H9 (cell line): ENCODE results near the gene MRPS27. TPM values are rescaled to one million over a fixed set of nuclear protein-coding genes. Genes with fewer than 3 reads are reported as not detected.

Experiments
- DNase-seq: peaks from one replicate; pipeline ENCODE4 v3.0.0-alpha.2; 2017
- H2AFZ ChIP-seq: one replicate; pipeline ENCODE4 v1.6.1; 2013; ENCODE audit warnings: mild to moderate bottlenecking, low read length, control low read depth, moderate library complexity
- H2AK5ac ChIP-seq: 2 replicates; pipeline ENCODE4 v1.6.1; 2013; ENCODE audit warnings: low read length, control low read depth, mixed read lengths; ENCODE audit not compliant: insufficient read length
- H2BK120ac ChIP-seq: one replicate; pipeline ENCODE4 v1.6.1; 2013; ENCODE audit warnings: low read depth, mild to moderate bottlenecking, low read length, control low read depth, inconsistent platforms; ENCODE audit not compliant: poor library complexity, severe bottlenecking
- H2BK12ac ChIP-seq: 2 replicates; pipeline ENCODE4 v1.6.1; 2013; ENCODE audit warnings: low read length, control low read depth, mixed read lengths, low read depth; ENCODE audit not compliant: insufficient read length
- H2BK15ac ChIP-seq: 2 replicates; pipeline ENCODE4 v1.6.1; 2013; ENCODE audit warnings: low read depth, low read length, control low read depth
- H2BK20ac ChIP-seq: one replicate; pipeline ENCODE4 v1.6.1; 2013; ENCODE audit warnings: low read depth, mild to moderate bottlenecking, low read length, control low read depth, inconsistent platforms; ENCODE audit not compliant: poor library complexity, severe bottlenecking
- H2BK5ac ChIP-seq: 2 replicates; pipeline ENCODE4 v1.6.1; 2013; ENCODE audit warnings: low read length, control low read depth, mixed read lengths; ENCODE audit not compliant: insufficient read length
- H3K14ac ChIP-seq: 2 replicates; pipeline ENCODE4 v1.6.1; 2013; ENCODE audit warnings: low read length, control low read depth; ENCODE audit not compliant: insufficient read depth
- H3K18ac ChIP-seq: 2 replicates; pipeline ENCODE4 v1.6.1; 2013; ENCODE audit warnings: low read depth, mild to moderate bottlenecking, mixed read lengths, low read length, control low read depth; ENCODE audit not compliant: insufficient read length
- H3K23ac ChIP-seq: 2 replicates; pipeline ENCODE4 v1.6.1; 2013; ENCODE audit warnings: low read length, control low read depth, mixed read lengths, low read depth; ENCODE audit not compliant: insufficient read length
- H3K23me2 ChIP-seq: 2 replicates; pipeline ENCODE4 v1.6.1; 2013; ENCODE audit warnings: low read depth, mild to moderate bottlenecking, mixed read lengths, low read length, control low read depth; ENCODE audit not compliant: insufficient read length, poor library complexity, severe bottlenecking
- H3K27ac ChIP-seq: 2 replicates; pipeline ENCODE4 v1.5.1; 2013; ENCODE audit warnings: low read length, control low read depth, mixed read lengths, low read depth; ENCODE audit not compliant: insufficient read length
- H3K27me3 ChIP-seq: 2 replicates; pipeline ENCODE4 v1.6.1; 2013; ENCODE audit warnings: low read length, control low read depth, inconsistent platforms; ENCODE audit not compliant: insufficient read depth
- H3K4ac ChIP-seq: 2 replicates; pipeline ENCODE4 v1.6.1; 2013; ENCODE audit warnings: low read depth, mild to moderate bottlenecking, control low read depth, inconsistent platforms, low read length, moderate library complexity
- H3K4me1 ChIP-seq: 2 replicates; pipeline ENCODE4 v1.6.1; 2013; ENCODE audit warnings: low read length, control low read depth, inconsistent platforms; ENCODE audit not compliant: insufficient read depth
- H3K4me2 ChIP-seq: 2 replicates; pipeline ENCODE4 v1.6.1; 2013; ENCODE audit warnings: low read length, control low read depth, mixed read lengths; ENCODE audit not compliant: insufficient read length, insufficient read depth
- H3K56ac ChIP-seq: 2 replicates; pipeline ENCODE4 v1.6.1; 2013; ENCODE audit warnings: low read depth, mild to moderate bottlenecking, mixed read lengths, low read length, control low read depth; ENCODE audit not compliant: insufficient read length
- H3K79me1 ChIP-seq: 2 replicates; pipeline ENCODE4 v1.6.1; 2013; ENCODE audit warnings: low read depth, mild to moderate bottlenecking, moderate library complexity, low read length, control low read depth, inconsistent platforms; ENCODE audit not compliant: insufficient read depth, poor library complexity, severe bottlenecking
- H3K79me2 ChIP-seq: 2 replicates; pipeline ENCODE4 v1.6.1; 2013; ENCODE audit warnings: low read length, control low read depth, inconsistent platforms; ENCODE audit not compliant: insufficient read depth
- H3K9ac ChIP-seq: 2 replicates; pipeline ENCODE4 v1.6.1; 2013; ENCODE audit warnings: low read length, control low read depth, mixed read lengths; ENCODE audit not compliant: insufficient read length; ENCODE audit errors: extremely low read depth
- H3K9me3 ChIP-seq: one replicate; pipeline ENCODE4 v1.6.1; 2013; ENCODE audit warnings: low read depth, low read length, inconsistent platforms; ENCODE audit not compliant: control insufficient read depth
- H3T11ph ChIP-seq: one replicate; pipeline ENCODE4 v1.6.1; 2013; ENCODE audit warnings: mild to moderate bottlenecking, low read length, control low read depth, inconsistent platforms
- H4K20me1 ChIP-seq: one replicate; pipeline ENCODE4 v1.6.1; 2013; ENCODE audit not compliant: control insufficient read depth, insufficient read length, insufficient read depth
- H4K5ac ChIP-seq: 2 replicates; pipeline ENCODE4 v1.6.1; 2013; ENCODE audit warnings: low read depth, mild to moderate bottlenecking, mixed read lengths, low read length, control low read depth; ENCODE audit not compliant: insufficient read length
- H4K8ac ChIP-seq: replicated peaks from 2 replicates; pipeline ENCODE4 v1.6.1; 2013; ENCODE audit warnings: low read length, control low read depth, mixed read lengths, low read depth; ENCODE audit not compliant: insufficient read length
- H4K91ac ChIP-seq: 2 replicates; pipeline ENCODE4 v1.6.1; 2013; ENCODE audit warnings: low read depth, mild to moderate bottlenecking, moderate library complexity, mixed read lengths, low read length, control low read depth; ENCODE audit not compliant: insufficient read length
- H3K27ac Mint-ChIP-seq, 3 experiments: 2 replicates in 2 of 3; 3 replicates in 1 of 3; pipeline ENCODE4 v1.8.0; 2020 to 2021; ENCODE audit warnings: mixed read lengths in 3 of 3, mild to moderate bottlenecking in 1 of 3, moderate library complexity in 1 of 3
- H3K27me3 Mint-ChIP-seq: 2 replicates; pipeline ENCODE4 v1.8.0; 2021; ENCODE audit warnings: low read depth, mild to moderate bottlenecking, moderate library complexity, mixed read lengths
- H3K36me3 Mint-ChIP-seq, 3 experiments: 2 replicates in 2 of 3; 3 replicates in 1 of 3; pipeline ENCODE4 v1.8.0; 2020 to 2021; ENCODE audit warnings: low read depth in 3 of 3, mixed read lengths in 3 of 3; ENCODE audit not compliant: insufficient read depth in 1 of 3
- H3K4me1 Mint-ChIP-seq, 2 experiments: 2 replicates each; pipeline ENCODE4 v1.8.0; 2020; ENCODE audit warnings: mixed read lengths in 2 of 2
- H3K4me3 Mint-ChIP-seq, 2 experiments: 2 replicates in 1 of 2; 3 replicates in 1 of 2; pipeline ENCODE4 v1.8.0; 2020 to 2021; ENCODE audit warnings: mild to moderate bottlenecking in 2 of 2, mixed read lengths in 2 of 2, moderate library complexity in 1 of 2
- H3K9me3 Mint-ChIP-seq, 2 experiments: 2 replicates in 1 of 2; 3 replicates in 1 of 2; pipeline ENCODE4 v1.8.0; 2020; ENCODE audit warnings: mild to moderate bottlenecking in 2 of 2, mixed read lengths in 2 of 2, moderate library complexity in 1 of 2
- WGBS: extraction: QIAGEN DNeasy Blood & Tissue Kit; methylation state at CpG from one replicate; pipeline ENCODE4 v1.1.7; 2013; ENCODE audit warnings: missing lambda C conversion rate, low lambda C conversion rate, mixed read lengths; ENCODE audit not compliant: insufficient read length; ENCODE audit errors: extremely low coverage; 5-methylcytosine and 5-hydroxymethylcytosine counted together
- total RNA-seq: library from RNA; stranded (reverse); gene quantifications from 2 replicates; pipeline ENCODE4 v1.2.1, GENCODE V29; 2021
- TF ChIP-seq, protein P1 (sequence below): fragments of 200-600 bp; sonication (generic); conservative IDR thresholded peaks from 3 replicates; pipeline ENCODE4 v1.8.0; 2021; ENCODE audit warnings: antibody characterized with exemption, mild to moderate bottlenecking

Gene MRPS27
- total RNA-seq, 1 experiment from 2014 or later: 83.3 TPM

- no peak overlapping the region for H2BK5ac ChIP-seq
- H3K4me1 ChIP-seq: peaks cover 10% of the 10 kb centered on the region
- TF ChIP-seq, protein P1, sequence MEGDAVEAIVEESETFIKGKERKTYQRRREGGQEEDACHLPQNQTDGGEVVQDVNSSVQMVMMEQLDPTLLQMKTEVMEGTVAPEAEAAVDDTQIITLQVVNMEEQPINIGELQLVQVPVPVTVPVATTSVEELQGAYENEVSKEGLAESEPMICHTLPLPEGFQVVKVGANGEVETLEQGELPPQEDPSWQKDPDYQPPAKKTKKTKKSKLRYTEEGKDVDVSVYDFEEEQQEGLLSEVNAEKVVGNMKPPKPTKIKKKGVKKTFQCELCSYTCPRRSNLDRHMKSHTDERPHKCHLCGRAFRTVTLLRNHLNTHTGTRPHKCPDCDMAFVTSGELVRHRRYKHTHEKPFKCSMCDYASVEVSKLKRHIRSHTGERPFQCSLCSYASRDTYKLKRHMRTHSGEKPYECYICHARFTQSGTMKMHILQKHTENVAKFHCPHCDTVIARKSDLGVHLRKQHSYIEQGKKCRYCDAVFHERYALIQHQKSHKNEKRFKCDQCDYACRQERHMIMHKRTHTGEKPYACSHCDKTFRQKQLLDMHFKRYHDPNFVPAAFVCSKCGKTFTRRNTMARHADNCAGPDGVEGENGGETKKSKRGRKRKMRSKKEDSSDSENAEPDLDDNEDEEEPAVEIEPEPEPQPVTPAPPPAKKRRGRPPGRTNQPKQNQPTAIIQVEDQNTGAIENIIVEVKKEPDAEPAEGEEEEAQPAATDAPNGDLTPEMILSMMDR: no peak
- no peak overlapping the region for H2BK120ac ChIP-seq
- no peak overlapping the region for H2BK12ac ChIP-seq
- no peak for DNase-seq
- H3K4me3 Mint-ChIP-seq: no peak overlapping the region
- H4K8ac ChIP-seq: no peak overlapping the region
- H3K79me2 ChIP-seq: no peaks in the 10 kb centered on the region
- no peak overlapping the region for H3K23ac ChIP-seq
- no peak overlapping the region for H3K27ac ChIP-seq
- H3K4ac ChIP-seq: no peak overlapping the region
- H3K27me3 Mint-ChIP-seq: no peaks in the 10 kb centered on the region
- no peak overlapping the region for H3K56ac ChIP-seq
- no peak overlapping the region for H2BK15ac ChIP-seq
- peak overlapping the region in 2 of 3 experiments; percentile 46 to 73; a peak in 3 of 7 replicates for H3K27ac Mint-ChIP-seq
- no peaks in the 10 kb centered on the region for H4K20me1 ChIP-seq
- H3K23me2 ChIP-seq: no peaks in the 10 kb centered on the region
- no peak overlapping the region for H2AK5ac ChIP-seq
- H3K9ac ChIP-seq: no peak overlapping the region
- no peak overlapping the region for H3K18ac ChIP-seq
- H3K9me3 ChIP-seq: no peaks in the 10 kb centered on the region
- no peaks in the 10 kb centered on the region for H3K27me3 ChIP-seq
- no peak overlapping the region for H3K14ac ChIP-seq
- H3K4me1 Mint-ChIP-seq: peaks cover 54 to 71% of the 10 kb centered on the region in 2 experiments
- no peak overlapping the region for H4K5ac ChIP-seq
- no peaks in the 10 kb centered on the region for H3K79me1 ChIP-seq
- no peak overlapping the region for H2AFZ ChIP-seq
- no peak overlapping the region for H3T11ph ChIP-seq
- WGBS: no CpG with 5 or more reads among the region's 2 CpGs
- no peak overlapping the region for H3K4me2 ChIP-seq
- no peaks in the 10 kb centered on the region for H3K36me3 Mint-ChIP-seq
- H3K9me3 Mint-ChIP-seq: no peaks in the 10 kb centered on the region
- no peak overlapping the region for H2BK20ac ChIP-seq
- H4K91ac ChIP-seq: no peak overlapping the region
Observed at GRCh38 chr5:72243706-72244105, 76.3 kb downstream of the MRPS27 start.
